Activated CD4-positive, alpha-beta T cell treated with anti-CD3 and anti-CD28 coated beads, Interleukin-2, amount 50 U/mL, for 4 hours (primary cell): ENCODE measurements around the gene ZNF148.

Experiments used
- DNase-seq, 2 experiments: peaks; one replicate each; pipeline ENCODE4 v3.0.0-alpha.2; 2020

The ZNF148 gene

DNA sequence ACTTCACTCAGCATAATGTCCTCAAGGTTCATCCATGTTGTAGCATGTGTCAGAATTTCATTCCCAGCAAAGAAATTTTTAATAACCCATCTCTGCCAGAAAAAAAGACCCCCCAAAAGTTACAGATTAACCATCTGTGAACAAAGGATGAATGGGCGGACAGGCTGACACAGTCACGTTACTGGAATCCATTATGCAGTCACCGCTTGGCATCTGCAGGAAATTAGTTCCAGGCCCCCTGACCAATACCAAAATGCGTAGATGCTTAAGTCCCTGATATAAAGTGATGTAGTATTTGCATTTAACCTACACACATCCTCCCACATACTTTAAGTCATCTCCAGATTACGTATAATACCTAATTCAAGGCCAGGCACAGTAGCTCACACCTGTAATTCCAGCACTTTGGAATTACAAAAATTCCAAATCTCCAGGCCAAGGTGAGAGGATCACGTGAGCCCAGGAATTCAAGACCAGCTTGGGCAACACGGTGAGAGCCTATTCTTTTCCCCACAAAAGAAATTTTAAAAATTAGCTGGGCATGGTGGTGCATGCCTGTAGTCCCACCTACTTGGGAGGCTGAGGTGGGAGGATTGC, 161.1 kb downstream of the ZNF148 start:
- DNase-seq: no peak

DNA sequence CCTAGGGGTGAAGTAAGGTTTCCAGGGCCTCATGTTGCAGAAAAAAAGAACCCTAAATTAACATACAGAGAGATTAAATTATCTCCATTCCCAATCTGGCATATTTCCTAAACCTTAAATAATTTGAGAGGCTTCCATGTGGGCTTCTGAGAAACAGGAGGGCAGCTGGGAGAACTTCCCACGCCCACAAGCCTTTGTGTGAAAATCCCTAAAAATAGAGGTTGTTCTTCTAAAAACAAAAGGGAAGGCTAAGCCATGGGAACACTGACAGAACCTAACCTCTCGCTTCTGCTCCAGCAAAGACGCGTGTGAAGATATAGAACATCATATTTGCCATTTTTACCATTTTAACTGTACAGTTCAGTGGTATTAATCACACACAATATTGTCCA, 161.8 kb downstream of the ZNF148 start:
- no peak for DNase-seq

DNA sequence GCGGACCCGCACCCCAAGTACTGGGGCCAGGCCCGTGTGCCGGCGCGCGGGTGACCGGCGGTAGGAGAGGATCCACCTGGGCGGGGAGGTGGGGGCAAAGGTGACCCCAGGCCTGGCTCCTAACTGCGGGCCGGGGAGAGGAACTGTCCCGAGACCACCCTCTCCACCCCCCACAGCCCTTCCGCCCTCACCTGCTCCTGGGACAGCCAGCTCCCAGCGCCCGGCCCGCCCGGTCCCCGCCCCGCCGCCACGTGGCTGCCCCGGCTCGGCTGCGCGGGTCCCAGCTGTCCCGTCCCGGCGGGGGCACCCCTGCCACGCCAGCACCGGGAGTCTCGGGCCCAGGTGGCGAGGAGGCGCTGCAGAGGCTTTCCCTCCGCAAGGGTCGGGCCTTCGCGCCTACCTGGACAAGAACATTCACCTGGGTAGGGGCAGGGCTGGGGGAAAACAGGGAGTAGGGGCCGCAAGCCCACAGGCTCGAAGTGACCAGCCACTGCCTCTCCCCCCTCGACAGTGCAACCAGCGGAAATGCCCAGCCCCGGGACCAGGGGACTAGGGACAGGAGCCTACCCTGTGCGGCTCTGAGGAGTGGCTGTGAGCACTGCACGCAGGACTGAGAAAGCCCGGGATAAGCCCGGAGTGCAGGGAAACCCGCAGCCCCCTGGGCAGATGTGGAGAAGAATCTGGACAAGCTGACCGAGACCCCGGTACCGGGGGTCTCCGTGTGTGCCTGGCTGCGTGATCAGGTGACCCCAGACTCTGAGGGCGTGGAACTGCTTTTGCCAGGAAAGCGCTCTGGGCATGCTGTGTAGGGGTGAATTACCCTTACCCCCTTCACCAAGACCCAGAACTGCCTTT, 162.4 kb downstream of the ZNF148 start, which contains the start of gene SLC12A8:
Gene SLC12A8 (minus strand): TSS at position 240 of the 855 bp plus-strand sequence. CDS start 1,399 bp downstream, outside the sequence.
- DNase-seq: no peak

DNA sequence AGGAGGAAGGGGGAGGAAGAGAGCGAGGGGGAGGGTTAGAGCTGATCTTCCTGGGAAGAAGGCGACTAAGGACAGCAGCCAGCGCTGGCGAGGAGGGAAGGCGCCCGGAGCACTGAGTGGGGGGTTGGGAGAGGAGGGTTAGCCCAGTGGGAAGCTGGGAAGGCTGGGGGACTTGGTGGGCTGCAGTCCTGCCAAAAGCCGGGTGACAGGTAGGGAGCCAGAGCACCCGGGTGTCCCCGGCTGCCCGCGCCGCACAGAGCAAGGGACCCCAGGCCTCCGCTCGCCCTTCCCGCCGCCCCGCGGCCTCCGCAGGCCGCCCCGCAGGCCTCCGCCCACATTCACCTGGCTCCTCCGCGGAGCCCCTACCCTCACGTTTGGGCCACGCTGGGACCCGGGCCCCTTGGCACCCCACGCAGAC, 163.0 kb downstream of the ZNF148 start:
- DNase-seq: no peak

DNA sequence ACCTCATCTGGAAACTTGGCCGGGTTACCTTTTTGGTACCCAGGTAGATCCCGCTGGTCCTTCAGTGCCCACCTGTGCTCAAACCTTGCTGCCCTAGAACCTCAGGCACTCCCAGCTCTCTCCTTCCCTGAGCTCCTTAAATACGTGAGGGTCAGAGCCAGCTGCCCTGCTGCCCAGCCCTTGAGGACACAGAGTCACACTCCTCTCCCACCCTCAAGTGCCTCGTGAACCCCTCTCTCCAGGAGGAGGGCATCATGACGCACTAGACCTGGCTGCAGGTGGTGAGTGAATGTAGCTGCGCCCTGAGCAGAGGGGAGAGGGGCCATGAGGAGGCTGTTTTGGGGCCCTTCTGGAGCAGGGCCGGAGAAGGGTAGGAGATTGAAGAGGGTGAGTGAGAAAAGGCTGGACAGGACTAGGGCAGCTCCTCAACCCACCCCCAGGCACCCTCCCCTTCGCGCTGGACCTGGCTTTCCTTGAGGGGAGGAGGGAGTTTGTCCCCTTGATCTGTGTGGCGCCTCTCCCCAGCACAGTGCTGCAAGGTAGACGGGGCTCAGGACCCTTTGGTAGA, 163.5 kb downstream of the ZNF148 start:
- no peak for DNase-seq

DNA sequence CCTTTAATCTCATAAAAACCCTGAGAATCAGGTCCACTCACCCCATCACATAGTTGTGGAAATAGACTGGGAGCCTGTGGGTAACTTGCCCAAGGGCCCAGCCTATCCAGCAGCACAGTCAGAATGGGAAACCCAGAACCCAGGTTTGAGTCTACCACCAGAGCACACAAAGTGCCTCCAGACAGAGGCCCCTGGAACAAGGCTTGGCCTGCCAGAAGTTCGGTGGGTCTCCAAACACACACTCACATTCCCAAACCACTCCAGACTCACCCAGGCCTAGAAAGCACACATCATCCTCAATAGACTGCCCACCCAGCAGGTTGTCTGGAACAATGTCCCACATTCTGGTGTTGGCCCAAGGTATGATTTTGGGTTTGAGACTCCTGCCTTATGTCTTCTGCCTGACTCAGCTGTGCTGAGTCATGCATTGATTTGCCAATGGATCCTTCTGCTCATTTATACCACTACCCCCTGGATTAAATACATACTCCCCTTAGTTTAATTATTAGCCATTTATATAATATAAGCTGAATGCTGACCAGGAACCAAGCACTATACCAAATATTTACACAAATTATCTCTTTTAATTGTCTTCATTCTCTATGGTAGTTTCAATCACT, 167.1 kb downstream of the ZNF148 start:
- no peak for DNase-seq

DNA sequence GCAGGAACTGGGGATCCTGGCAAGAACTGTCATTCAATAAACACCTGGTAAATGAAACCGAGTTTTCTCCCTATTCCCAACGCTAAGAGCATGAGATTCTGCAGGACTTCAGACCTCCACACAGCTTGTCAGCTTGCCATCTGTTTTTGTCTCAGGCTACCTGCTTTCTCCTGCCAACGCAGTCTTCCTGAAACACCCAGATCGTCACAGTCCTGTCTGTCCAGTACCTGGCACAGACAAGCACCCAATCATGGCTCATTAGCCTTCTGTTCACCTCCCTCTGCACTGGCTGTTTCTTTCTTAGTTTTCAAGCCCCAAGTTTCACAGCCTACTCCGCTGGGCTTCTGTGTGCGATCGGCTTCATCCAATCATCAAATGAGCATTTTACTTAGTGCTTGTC, 167.6 kb downstream of the ZNF148 start:
- no peak for DNase-seq

DNA sequence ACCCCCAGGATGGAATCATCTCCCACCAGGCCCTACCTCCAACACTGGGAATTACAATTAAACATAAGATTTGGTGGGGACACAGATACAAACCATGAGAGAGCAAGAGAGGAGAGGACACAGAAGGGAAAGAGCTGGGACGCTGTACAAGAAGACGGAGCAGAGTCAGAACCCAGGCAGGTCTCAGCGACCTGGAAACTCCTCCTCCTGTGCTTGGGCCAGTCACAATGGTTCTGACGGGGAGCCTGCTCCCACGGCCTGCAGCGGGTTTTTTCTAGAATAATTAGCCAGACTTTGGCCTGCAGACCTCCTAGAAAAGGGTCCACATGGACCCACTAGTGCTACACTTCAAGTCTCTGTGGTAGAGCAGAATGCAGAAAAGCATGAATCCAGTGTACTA, 168.2 kb downstream of the ZNF148 start:
- no peak for DNase-seq

DNA sequence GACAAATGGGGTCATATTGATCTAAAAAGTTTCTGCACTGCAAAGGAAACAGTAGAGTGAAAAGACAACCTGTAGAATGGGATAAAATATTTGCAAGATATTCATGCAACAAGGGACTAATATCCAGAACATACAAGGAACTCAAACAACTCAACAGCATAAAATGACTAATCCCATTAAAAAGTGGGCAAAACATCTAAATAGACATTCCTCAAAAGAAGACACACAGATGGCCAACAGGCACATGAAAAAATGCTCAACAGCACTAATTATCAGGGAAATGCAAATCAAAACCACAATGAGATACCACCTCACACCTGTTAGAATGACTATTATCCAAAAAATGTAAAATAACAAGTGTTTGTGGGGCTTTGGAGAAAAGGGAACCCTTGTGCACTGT, 171.4 kb downstream of the ZNF148 start:
- DNase-seq: no peak

DNA sequence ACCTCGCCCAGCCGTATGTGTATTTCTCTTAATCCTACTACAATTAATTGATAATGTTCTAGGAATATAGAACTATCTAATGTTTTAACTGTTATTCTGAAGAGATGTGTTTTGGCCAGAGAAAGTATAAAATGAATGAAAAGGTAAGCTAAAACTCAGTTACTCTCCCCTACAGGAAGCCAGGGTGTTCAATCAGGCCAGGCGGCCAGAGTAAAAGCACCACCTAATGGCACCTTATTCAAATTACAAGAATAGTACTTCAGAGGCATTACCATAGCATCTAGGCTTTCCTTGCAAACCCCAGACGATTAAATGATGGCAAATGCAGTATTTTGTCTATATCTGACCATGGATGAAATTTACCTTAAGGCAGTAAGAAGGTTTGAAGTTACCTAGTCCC, 172.9 kb downstream of the ZNF148 start:
- DNase-seq: no peak

DNA sequence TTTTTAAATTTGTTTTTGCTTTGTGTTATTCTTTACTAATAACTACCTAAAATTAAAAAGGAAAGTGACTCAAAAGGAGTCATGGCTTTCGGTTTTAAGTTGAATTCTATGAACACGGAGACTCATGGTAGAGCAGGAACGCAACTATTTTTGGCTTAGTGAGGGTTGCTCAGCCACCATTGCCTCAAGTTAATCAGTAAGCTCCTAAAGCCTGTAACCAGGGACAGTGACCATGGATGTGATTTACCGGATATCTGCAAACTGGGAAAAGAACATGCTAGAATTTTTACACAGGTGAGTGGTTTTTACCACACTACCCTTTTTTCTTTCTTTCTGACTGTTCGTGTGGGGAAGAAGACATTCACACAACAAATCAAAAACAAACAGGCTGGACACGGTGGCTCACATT, 174.4 kb downstream of the ZNF148 start:
- no peak for DNase-seq

DNA sequence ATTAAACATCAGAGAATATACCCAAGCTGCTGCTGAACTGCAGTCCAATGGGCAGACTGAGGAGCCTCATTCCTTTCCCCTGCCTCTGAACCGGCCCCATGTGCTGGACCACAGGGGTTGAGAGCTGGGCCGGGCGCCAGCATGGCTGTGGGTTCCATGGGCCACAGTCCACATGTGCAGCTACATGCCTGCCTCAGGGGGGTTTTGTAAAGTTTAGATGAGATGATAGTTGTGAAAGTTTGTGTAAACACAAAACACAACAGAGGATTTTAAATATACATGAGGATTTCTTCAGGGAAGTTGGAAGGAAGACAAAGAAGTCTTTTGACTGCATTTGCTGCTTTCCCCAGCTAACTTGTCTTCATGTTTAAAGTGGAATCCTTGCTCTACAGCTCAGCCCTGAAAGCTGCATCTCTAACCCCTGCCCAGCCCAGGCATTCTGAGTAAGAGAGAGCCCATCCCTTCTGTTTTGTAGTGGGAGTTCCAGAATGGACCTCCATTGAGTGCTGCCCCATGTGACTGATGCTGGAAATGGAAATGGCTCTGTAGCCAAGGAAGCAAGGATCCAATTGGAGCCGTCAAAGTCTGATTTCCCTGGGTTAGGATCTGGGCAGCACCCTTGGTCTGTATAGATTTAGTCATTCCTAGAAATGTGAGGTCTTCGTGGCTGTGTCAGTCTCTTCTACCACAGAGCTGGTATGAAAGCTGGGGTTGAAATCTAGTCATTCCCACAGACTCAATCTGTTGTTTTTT, 180.1 kb downstream of the ZNF148 start:
- no peak for DNase-seq

DNA sequence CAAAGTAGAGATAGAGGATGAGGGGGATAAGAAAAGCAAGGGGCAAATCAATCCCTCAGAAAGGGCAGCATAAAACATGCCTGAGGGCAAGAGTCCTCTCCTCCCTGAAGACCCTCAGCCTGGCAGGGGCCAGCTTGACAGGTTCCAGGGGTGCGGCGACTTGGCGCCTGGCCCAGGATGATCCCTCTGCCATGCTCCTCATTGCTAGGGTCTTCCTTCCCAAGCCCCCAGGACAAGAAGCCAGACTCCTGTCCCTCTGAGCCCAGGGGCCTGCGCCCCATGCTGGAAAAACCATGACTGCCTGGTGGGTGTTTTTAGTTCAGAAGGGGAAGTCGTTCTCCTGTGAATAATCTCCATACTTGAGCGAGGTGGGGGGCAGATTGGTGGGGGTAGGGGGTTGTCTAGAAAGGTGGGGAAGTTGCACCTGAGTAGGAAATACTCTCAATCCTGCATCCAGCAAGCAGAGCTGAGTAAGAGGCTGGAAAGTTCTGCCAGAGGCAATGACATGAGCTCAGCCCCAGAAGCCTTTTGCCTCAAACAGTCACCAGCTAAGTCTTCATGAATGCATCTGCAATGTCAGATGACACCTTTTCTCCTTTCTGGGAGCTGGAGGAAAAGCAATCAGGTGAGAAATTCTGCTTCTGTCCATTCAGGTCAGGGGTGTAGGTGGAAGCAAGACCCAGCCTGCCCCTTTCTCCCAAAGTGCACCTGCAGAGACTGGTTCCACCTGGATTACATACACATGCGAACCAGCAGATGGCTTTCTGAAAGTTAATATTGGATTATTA, 180.9 kb downstream of the ZNF148 start:
- no peak for DNase-seq

DNA sequence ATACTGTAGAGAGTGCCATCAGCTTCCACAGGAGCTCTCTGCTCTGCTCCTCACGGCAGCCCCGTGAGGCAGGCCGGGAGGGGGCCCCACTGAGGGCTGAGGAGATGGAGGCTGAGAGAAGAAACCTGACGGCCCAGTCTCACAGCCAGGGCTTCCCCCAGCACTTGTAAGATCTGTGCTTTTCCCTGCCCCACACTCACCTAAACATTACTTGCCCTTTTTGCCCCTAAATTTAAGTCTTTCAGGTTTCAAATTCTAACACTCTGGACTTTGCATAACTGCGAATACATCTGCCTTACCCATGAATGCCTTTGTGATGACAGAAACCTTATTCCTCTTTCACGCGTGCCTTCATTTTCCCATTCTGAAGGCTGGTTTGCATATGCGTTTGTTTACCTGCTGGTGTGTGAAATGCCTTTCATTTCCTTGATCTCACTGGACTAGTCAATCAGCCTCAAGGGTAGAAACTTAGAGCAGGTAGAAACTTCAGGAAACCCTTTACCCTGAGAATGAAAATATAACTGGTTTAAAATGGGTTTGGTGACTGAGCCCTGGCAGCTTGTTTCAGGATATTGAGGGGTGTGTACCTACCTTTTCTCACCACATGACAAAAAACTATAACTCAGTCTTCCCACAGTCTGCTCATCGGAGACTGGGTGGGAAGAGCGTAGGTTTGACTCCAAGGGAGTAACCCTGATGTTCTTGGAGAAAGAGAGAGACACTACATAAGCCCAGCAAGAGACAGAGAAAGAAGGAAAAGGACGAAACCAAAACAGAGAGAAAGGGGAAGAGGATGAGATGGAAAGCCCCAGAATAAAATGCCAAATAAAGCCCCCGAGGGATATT, 182.7 kb downstream of the ZNF148 start:
- DNase-seq: no peak

DNA sequence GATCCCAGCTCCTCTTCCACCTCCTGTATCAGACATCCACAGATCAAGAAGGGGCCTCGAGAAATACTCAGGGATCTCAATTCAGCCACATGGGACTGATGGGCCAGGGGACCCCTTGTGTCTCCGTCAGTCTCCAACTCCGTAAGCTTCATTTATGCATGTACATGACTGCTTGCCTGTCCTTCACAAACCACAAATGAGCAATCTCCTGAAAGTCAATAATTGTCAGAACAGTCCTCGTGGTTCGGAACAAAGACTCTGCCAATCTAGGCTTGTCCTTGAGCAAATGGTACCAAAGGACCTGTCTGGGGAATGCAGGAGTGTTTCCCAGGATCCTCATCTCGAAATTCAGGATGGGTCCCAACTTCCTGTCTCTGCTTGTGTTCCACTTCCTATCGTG, 183.4 kb downstream of the ZNF148 start:
- no peak for DNase-seq

DNA sequence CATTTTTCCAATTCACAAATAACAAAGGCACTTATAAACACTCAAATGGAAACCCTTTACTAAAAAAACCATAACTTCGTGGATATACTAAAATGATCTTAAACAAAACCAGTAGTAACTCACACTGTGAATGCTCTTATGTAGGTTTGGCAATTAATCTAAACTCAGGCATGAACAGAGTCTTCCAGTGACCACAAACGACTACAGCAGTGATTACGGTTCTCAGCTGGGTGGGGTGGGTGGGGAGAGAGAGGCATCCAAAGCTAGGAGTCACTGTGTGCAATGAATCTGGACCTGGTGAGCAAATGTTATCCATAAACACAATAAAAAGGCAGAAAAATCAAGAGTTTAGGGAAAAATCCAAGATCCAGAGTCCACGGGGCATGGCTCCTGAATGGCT, 183.9 kb downstream of the ZNF148 start:
- no peak for DNase-seq

DNA sequence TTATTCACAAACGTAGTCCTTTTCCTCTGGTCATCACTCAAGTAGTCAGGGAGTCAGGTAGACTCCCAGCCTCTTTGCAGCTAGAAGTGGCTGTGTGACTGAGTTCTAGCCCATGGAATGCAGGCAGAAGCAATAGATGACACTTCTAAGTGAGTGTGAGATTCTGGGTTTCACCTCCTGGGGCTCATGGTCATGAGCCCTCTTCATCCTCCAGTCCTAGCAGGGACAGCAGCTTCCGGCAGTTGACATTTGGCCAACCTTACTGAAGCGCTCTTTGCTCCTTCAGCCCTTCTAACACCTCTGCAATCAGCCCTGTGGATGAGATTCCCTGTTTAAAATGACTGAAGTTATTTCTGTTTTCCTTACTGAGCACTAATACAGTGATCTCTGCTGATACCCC, 184.3 kb downstream of the ZNF148 start:
- DNase-seq: no peak

DNA sequence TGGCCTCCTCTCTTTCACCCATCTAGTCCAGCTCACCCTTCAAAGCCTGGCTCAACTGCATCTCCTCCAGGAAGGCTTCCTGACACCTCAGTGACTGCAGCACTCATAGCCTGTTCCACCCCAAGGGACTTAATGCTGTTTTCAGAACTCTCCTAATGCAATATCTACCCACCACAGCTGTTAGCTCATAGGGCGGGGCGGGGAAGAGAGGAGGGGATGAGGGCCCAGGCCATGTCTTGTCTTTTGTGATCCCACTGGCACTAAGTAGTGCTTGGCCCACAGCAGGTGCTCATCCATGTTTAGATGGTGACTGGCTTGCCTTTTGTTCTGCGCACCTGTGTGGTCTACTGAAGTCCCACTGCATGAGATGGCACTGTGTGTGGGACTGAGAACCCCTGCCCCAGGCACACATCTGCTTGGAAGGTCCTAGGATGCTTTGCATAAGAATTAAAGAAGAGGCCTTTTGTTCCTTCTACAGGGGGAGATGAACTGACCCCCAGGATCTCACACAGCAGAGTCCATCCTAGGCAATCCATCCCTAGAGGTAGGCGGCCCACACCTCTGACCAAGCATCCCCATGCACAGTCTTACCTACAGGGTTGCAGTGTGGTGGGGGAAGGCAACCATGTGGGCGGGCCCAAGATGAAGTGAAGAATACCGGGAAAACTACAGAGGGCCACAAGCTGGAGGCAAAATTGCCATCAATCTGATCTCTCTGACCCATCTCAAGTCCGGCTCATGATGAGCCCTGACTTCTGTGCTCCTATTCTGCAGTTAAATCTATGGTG, 185.6 kb downstream of the ZNF148 start:
- no peak for DNase-seq

DNA sequence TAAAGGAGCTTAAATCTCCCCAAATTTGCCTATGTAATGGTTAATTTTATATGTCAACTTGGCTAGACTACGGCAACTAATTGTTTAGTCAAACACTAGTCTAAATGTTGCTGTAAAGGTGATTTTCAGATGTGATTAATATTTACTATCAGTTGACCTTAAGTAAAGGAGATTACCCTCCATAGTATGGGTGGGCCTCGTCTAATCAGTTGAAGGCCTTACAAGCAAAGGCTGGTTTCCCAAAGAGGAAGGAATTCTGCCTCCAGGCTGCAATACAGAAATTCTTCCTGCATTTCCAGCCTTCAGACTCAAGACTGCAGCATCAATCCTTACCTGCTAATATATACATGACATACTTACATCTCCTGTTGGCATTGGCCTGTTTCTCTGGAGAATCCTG, 186.2 kb downstream of the ZNF148 start:
- DNase-seq: no peak

DNA sequence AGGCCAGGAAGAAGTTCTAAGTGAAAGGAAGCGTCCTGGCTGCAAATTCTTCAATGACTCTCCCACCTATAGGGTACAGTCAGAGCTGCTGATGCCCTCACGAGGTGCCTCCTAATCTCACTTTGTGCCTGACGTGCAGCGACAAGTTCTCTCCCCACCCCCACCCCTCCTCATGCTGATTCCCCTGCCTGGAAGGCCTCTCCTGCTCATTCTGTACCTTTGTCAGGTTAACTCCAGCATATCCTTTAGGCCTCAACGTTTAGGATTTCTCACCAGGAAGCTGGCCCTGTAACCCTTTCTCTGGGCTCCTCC, 187.6 kb downstream of the ZNF148 start:
- no peak for DNase-seq
